ELF-1 (cell line): ENCODE measurements around the gene PPP1R13B.

ENCODE experiments used
- DNase-seq: peaks from one replicate; pipeline ENCODE4 v3.0.0-alpha.2; 2016; ENCODE audit warnings: low read depth, low spot score

PPP1R13B gene

DNA sequence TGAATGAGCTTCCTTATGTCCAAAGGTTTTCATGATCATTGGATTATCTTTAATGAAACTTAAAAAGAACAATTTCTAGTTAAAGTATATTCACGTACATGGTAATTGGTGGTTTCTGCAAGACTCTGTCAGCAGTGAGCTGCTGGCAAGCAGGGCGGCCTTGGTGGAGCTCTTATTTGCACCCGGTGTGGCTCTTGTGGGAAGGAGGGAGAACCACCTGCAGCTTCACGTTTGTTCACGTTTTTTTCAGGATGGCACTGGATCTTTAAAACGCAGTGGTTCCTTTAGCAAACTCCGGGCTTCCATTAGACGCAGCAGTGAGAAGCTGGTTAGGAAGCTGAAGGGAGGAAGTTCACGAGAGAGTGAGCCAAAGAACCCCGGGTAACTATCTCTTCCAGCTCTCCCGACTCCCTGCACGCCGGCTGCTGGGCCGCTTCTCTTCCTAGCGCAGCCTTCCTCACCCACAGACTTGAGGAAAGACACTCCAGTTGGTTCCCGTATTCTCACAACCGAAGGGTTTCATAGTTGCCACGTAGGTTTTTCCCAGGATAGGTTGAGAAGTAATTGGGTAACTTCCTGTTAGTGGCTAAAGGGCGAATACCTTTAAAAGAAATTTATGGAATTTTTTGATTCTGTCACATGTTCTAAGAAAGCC, 160.4 kb downstream of the PPP1R13B start:
- no peak for DNase-seq

DNA sequence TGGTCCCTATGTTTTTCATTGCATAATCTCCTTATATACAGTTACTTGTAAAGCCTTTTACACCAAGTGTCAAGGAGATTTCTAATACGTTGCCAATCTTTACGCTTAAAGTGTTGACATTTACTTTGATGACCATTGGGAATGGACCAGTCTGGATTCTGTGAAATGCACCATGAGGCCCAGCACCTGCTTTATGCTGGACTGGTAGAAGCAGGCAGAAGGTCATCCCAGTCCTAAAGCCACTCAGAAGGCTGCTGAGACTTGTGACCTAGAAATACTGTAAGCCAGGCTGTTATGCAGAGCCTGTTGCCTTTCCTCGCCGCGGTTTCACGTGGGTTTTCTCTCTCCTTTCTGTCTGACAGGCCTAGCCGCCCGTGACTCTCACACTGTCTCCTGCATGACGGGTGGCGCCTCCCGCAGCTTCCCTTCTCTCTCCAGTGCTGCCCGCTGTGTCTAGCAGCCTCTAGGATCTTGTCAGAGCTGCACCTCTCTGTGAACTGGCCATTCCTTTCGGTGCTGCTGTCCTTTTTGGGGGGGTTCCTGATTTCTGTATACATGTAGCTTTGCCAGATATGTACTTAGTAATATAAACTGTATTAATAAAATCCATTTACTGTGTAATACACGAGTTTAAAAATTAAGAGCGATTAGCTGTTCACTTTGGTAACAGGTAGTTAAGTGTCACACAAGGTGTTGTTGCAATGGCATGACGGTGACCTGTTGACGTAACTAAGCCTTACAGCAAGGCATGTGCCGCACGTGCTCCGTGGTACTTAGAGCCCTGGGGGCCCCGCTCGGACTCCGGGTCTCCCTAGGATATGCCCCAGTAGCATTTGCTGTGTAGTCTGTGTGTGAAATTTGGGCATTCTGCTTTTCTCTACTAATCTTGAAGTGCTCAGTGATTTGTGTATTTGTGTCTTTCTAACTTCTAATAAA, 161.8 kb downstream of the PPP1R13B start:
- DNase-seq: no peak

DNA sequence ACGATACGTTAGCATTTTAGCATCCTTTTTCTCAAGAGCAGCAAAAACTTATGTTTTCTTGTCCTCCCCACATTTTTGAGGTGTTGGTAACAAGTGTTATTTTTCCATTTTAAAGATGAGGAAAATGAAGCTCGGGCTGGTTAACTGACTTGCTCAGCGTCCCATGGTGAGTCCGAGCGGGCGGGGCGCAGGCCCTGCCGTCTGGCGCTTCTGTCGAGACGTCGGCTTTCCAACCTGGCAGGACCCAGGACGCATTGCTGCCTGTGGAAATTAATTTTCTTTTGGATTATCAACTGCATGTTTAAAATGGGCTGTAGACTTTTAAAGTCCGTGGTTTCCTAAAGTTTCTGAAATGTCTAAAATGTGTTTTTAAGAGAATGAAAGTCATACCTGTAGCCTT, 162.5 kb downstream of the PPP1R13B start:
- DNase-seq: no peak

DNA sequence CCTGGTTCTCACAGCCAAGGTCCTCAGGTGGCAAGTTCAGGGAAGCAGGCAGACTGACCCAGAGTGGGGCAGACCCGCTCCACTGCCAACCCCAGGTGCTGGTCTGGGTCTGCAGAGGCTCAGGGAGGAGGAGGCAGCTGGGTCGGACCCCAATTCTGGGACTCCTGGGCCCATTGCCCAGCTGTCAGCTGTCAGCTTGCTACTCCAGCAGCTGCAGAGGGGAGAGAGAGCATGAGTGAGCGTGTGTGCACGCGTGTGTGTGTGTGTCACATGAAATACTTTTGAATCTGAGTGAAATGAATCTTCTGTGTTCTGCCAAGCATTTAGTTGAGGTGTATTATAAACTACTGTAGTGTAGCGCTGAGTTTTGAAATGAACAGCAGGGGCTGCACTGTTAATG, 162.9 kb downstream of the PPP1R13B start:
- no peak for DNase-seq
